KG1 (cell line): ENCODE data around the gene TRMT2A.

ENCODE experiments used
- DNase-seq: peaks from one replicate; lab custom pipeline; 2025; lab: John Stamatoyannopoulos, UW

TRMT2A gene

GRCh38 chr22:20102203-20102780 is 14.7 kb downstream of the TRMT2A start:
- no peak for DNase-seq

- no peak for DNase-seq
These were observed 15.4 kb downstream of the TRMT2A start for GRCh38 chr22:20101638-20102037.

- DNase-seq = no peak
These were observed 17.8 kb downstream of the TRMT2A start for GRCh38 chr22:20099099-20099711.

- DNase-seq = no peak
These were observed 20.2 kb downstream of the TRMT2A start for GRCh38 chr22:20096574-20097420.

- DNase-seq = no peak
These were observed 21.5 kb downstream of the TRMT2A start for GRCh38 chr22:20095521-20095920.

GRCh38 chr22:20094197-20094807 is 22.7 kb downstream of the TRMT2A start:
- DNase-seq = no peak

GRCh38 chr22:20093418-20094196 is 23.4 kb downstream of the TRMT2A start:
- DNase-seq = no peak

- DNase-seq = no peak
These were observed 24.6 kb downstream of the TRMT2A start for GRCh38 chr22:20092477-20092854.

GRCh38 chr22:20091690-20092476 is 25.1 kb downstream of the TRMT2A start:
- no peak for DNase-seq

GRCh38 chr22:20090730-20091240 is 26.2 kb downstream of the TRMT2A start:
- DNase-seq = no peak

- DNase-seq = no peak
These were observed 26.9 kb downstream of the TRMT2A start for GRCh38 chr22:20089977-20090729.

GRCh38 chr22:20089226-20089976 is 27.6 kb downstream of the TRMT2A start:
- no peak for DNase-seq

GRCh38 chr22:20088263-20088648 is 28.8 kb downstream of the TRMT2A start:
- DNase-seq = no peak

GRCh38 chr22:20087319-20088262 is 29.4 kb downstream of the TRMT2A start:
- DNase-seq = no peak

GRCh38 chr22:20086763-20087162 is 30.3 kb downstream of the TRMT2A start:
- DNase-seq = no peak

- DNase-seq = no peak
These were observed 30.9 kb downstream of the TRMT2A start for GRCh38 chr22:20086101-20086599.

GRCh38 chr22:20085651-20086050 is 31.4 kb downstream of the TRMT2A start:
- DNase-seq = no peak
